ENCODE results near the gene INTS4.
A peak's percentile ranks its signal among the peaks of the same experiment; 100 is the strongest.

Gene INTS4

DNA sequence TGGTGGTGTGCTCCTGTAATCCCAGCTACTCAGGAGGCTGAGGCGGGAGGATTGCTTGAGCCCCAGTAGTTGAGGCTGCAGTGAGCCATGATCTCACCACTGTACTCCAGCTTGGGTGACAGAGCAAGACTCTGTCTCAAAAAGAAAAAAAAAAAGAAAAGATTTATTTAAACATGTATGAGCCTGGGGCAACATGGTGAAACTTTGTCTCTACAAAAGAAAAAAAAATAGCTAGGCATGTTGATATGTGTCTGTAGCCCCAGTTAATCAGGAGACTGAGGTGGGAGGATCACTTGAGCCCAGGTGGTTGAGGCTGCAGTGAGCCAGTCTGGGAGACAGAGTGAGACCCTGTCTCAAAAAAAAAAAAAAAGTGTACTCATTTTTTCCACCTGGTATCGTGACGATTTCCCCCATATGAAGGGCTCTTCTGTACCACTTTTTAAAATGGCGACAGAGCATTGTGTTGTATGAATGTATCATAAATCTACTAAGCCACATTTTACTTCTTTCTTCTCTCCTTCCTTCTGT, 45.0 kb upstream of the INTS4 start:
- H3K27me3 Mint-ChIP-seq (ENCODE audit: low read depth, poor library complexity): peaks cover 10% of the 10 kb centered on the region
- no peak for DNase-seq
- peaks cover 31% of the 10 kb centered on the region for H3K4me1 Mint-ChIP-seq
- H3K9me3 Mint-ChIP-seq: no peaks in the 10 kb centered on the region
- TF ChIP-seq, protein P1, sequence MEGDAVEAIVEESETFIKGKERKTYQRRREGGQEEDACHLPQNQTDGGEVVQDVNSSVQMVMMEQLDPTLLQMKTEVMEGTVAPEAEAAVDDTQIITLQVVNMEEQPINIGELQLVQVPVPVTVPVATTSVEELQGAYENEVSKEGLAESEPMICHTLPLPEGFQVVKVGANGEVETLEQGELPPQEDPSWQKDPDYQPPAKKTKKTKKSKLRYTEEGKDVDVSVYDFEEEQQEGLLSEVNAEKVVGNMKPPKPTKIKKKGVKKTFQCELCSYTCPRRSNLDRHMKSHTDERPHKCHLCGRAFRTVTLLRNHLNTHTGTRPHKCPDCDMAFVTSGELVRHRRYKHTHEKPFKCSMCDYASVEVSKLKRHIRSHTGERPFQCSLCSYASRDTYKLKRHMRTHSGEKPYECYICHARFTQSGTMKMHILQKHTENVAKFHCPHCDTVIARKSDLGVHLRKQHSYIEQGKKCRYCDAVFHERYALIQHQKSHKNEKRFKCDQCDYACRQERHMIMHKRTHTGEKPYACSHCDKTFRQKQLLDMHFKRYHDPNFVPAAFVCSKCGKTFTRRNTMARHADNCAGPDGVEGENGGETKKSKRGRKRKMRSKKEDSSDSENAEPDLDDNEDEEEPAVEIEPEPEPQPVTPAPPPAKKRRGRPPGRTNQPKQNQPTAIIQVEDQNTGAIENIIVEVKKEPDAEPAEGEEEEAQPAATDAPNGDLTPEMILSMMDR (IDR thresholded peaks at IDR 0.05): no peak
- no peak overlapping the region for H3K4me3 Mint-ChIP-seq
- no peaks in the 10 kb centered on the region for H3K36me3 Mint-ChIP-seq (ENCODE audit: low read depth)
- no peak overlapping the region for H3K27ac Mint-ChIP-seq

DNA sequence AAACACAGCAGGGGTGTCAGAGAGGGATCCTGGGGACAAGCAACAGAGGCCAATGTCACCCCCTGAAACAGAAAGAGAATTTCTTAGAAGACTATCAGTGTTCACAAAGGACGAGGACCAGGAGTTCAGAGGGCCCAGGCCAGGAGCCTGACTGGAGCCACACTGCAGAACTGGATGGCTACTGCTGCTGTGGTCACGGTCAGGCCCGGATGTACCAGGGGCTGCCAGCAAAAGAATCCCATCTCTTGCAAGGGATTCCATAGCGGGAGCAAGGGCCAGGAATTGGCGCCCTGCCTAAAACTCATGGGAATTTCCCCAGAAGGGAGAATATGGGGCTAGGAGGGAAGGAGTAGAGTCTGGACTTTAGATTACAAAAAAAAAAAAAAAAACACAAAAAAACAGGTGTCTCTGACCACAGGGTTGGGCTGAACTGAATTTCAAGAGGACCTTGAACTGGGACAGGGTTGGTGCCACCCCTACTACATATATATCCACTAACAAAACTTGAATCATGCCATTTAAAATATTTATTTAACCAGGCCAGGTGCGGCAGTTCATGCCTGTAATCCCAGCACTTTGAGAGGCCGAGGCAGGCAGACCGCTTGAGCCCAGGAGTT, 44.3 kb upstream of the INTS4 start:
- DNase-seq: no peak
- H3K4me1 Mint-ChIP-seq: peaks cover 31% of the 10 kb centered on the region

DNA sequence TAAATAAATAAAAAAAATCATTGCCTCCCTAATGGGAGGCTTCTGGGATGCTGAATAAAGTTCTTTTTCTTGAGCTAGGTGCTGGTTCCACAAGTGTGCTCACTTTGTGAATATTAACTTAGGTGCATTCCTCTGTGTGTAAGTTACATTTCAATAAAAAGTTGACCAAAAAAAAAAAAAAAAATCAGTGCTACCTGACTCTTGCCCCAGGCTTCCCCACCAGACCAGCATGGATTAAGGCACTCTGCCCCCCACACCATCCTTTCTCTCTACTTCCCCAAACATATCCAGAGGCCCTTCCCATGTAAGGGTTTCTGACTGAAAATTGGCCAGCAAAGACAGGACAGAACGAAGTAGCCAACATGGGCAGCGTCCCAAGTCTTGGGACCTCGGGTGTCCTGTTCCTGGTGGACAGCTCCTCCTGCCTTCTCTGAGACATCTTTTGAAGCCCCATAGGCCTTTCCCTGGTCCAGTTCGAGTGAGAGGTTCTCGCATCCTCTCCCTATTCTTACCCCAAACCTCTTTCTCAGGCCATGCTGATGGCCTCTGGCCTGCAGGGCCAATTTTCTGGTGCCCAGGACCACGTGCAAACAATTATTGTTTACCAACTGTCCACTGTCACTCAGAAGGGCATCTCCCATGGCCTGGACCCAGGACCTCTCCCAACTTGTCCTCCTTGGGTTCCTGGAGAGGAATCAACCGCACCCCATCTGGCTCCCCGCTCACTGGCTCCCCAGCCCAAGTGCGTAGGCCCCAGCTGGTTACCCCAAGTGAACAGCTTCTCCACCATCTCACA, 43.6 kb upstream of the INTS4 start:
- H3K4me1 Mint-ChIP-seq: peaks cover 31% of the 10 kb centered on the region
- H3K9me3 Mint-ChIP-seq: no peaks in the 10 kb centered on the region
- DNase-seq: no peak
- TF ChIP-seq, protein P1 (IDR thresholded peaks at IDR 0.05): no peak
- peak overlapping the region; percentile 18 for H3K27ac Mint-ChIP-seq
- H3K36me3 Mint-ChIP-seq (ENCODE audit: low read depth): no peaks in the 10 kb centered on the region
- H3K4me3 Mint-ChIP-seq: no peak overlapping the region
- peaks cover 2% of the 10 kb centered on the region for H3K27me3 Mint-ChIP-seq (ENCODE audit: low read depth, poor library complexity)

More for the DNA sequence above, 44.3 kb upstream of the INTS4 start:
- Mint-ChIP-seq H3K9me3 (no peaks in the 10 kb centered on the region), H3K4me3 (no peak overlapping the region), H3K27me3 (ENCODE audit: low read depth, poor library complexity) (peaks cover 5% of the 10 kb centered on the region), H3K36me3 (ENCODE audit: low read depth) (no peaks in the 10 kb centered on the region), H3K27ac (no peak overlapping the region)
- TF ChIP-seq, protein P1 (IDR thresholded peaks at IDR 0.05): no peak

DNA sequence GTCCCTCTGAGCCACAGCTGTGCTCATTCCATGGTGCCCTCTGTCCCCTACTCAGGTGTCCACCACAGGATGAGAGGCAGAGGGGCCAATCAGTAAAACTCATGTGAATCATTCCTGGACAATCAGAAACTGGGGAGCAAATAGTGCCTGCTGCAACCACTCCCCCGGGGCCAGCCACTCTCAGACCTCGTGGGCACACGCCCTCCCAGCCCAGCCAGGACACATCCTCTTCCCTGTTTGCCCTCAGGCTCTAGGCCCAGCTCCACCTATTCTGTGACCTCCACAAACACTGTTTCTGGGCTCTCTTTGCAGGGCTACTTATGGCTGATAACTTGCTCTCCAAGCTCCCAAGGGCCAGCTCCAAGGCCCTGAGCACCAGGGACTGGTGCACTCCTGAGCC, 42.6 kb upstream of the INTS4 start:
- H3K4me3 Mint-ChIP-seq: no peak overlapping the region
- no peak overlapping the region for H3K27ac Mint-ChIP-seq
- no peaks in the 10 kb centered on the region for H3K9me3 Mint-ChIP-seq
- TF ChIP-seq, protein P1 (IDR thresholded peaks at IDR 0.05): no peak
- peaks cover 31% of the 10 kb centered on the region for H3K4me1 Mint-ChIP-seq
- DNase-seq: no peak
- no peaks in the 10 kb centered on the region for H3K36me3 Mint-ChIP-seq (ENCODE audit: low read depth)
- H3K27me3 Mint-ChIP-seq (ENCODE audit: low read depth, poor library complexity): peaks cover 2% of the 10 kb centered on the region

DNA sequence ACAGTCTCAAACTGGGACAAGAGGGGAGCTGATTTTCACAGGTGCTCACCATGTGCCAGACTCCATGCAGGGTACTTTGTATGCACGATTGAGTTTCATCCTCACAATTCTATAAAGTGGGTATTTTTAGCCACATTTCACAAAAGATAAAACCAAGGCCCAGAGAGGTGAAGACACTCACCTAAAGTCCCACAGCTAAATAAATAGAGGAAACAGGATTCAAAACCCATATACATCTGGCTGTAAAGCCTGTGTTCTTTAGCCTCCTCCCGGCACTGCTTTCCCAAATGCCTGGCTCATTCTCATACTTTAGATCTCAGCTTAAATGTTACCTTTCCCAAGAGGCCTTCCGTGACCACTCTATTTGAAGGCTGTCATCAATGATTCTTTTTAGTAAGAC, 41.8 kb upstream of the INTS4 start:
- H3K9me3 Mint-ChIP-seq: no peaks in the 10 kb centered on the region
- no peak overlapping the region for H3K4me3 Mint-ChIP-seq
- no peak for DNase-seq
- H3K27me3 Mint-ChIP-seq (ENCODE audit: low read depth, poor library complexity): peaks cover 2% of the 10 kb centered on the region
- peaks cover 23% of the 10 kb centered on the region for H3K4me1 Mint-ChIP-seq
- H3K27ac Mint-ChIP-seq: no peak overlapping the region
- H3K36me3 Mint-ChIP-seq (ENCODE audit: low read depth): no peaks in the 10 kb centered on the region
- TF ChIP-seq, protein P1 (IDR thresholded peaks at IDR 0.05): no peak

Measured in nephron progenitor cell (in vitro differentiated cells).